ENCODE measurements around the gene CCNYL1. TPM values are rescaled to one million over a fixed set of nuclear protein-coding genes. Genes with fewer than 3 reads are reported as not detected.
A peak's percentile ranks its signal among the peaks of the same experiment; 100 is the strongest.
"Not testable (repeated sequence)": the region's sequence is repeated elsewhere in the genome, so short reads cannot be mapped to it uniquely, and the experiment has no call there.

The CCNYL1 gene
- polyA plus RNA-seq, 3 donors = 4.1 to 10.6 (median 4.6) TPM

DNA sequence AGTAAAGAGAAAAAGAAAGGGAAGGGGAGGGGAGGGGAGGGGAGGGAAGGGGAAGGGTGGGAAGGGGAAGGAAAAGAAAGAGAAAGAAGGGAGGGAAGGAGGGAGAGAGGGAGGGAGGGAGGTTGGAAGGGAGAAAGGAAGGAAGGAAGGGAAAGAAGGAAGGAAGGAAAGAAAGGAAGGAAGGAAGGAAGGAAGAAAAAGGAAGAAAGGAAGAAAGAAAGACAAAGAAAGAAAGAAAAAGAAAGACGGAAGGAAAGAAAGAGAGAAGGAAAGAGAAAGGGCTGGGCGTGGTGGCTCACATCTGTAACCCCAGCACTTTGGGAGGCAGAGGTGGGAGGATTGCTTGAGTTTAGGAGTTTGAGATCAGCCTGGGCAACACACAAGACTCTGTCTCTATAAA, 24.6 kb upstream of the CCNYL1 start:
- Histone ChIP-seq H3K9me3 (replicated peaks in 1 of 2; ENCODE audit: control insufficient read depth in 1 of 2, insufficient read depth in 1 of 2, low read length in 2 of 2) (no peaks in the 10 kb centered on the region), H3K9ac (ENCODE audit: insufficient read depth, low read length, poor library complexity, severe bottlenecking) (no peak overlapping the region), H3K36me3 (replicated peaks in 1 of 2; ENCODE audit: control insufficient read depth in 1 of 2, insufficient read depth in 2 of 2, low read length in 2 of 2) (no peaks in the 10 kb centered on the region), H3K4me2 (replicated peaks; ENCODE audit: extremely low read depth, low read length, poor library complexity, severe bottlenecking) (no peak overlapping the region), H3K79me2 (ENCODE audit: insufficient read depth, low read length) (no peaks in the 10 kb centered on the region), H3K4me3 (replicated peaks in 1 of 3; ENCODE audit: low read depth in 2 of 3, low read length in 3 of 3) (no peak overlapping the region), H4K20me1 (ENCODE audit: insufficient read depth, low read length) (no peaks in the 10 kb centered on the region), H3K27ac (ENCODE audit: low read depth in 1 of 2, low read length in 2 of 2) (no peak overlapping the region), H3K27me3 (ENCODE audit: control insufficient read depth in 2 of 2, insufficient read depth in 2 of 2, low read length in 2 of 2) (no peaks in the 10 kb centered on the region), H2AFZ (ENCODE audit: insufficient read depth, low read depth, low read length, poor library complexity, severe bottlenecking) (no peak overlapping the region), H3K4me1 (ENCODE audit: control insufficient read depth in 1 of 2, insufficient read depth in 2 of 2, low read length in 2 of 2) (peaks cover 13% of the 10 kb centered on the region in 2 donors)
- Mint-ChIP-seq H3K27ac (peak overlapping the region in 2 of 7 donors; percentile 13 to 40), H3K4me1 (peaks cover 15% of the 10 kb centered on the region), H3K27me3 (ENCODE audit: low read depth in 3 of 3) (peaks cover 0 to 1% (median 0%) of the 10 kb centered on the region in 3 donors), H3K36me3 (no peaks in the 10 kb centered on the region), H3K9me3 (peaks cover 0 to 2% (median 0%) of the 10 kb centered on the region in 7 donors), H3K4me3 (no peak overlapping the region)
- intact Hi-C loops (cut with micrococcal nuclease) = no loop called here
- TF ChIP-seq, protein P1, sequence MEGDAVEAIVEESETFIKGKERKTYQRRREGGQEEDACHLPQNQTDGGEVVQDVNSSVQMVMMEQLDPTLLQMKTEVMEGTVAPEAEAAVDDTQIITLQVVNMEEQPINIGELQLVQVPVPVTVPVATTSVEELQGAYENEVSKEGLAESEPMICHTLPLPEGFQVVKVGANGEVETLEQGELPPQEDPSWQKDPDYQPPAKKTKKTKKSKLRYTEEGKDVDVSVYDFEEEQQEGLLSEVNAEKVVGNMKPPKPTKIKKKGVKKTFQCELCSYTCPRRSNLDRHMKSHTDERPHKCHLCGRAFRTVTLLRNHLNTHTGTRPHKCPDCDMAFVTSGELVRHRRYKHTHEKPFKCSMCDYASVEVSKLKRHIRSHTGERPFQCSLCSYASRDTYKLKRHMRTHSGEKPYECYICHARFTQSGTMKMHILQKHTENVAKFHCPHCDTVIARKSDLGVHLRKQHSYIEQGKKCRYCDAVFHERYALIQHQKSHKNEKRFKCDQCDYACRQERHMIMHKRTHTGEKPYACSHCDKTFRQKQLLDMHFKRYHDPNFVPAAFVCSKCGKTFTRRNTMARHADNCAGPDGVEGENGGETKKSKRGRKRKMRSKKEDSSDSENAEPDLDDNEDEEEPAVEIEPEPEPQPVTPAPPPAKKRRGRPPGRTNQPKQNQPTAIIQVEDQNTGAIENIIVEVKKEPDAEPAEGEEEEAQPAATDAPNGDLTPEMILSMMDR (IDR thresholded peaks at IDR 0.05) = no peak
- DNase-seq = no peak
- WGBS (ENCODE audit: insufficient coverage) = 33% methylated on average over 1 of the region's 2 CpGs

- Mint-ChIP-seq H3K4me3 (no peak overlapping the region), H3K4me1 (peaks cover 29% of the 10 kb centered on the region), H3K9me3 (peaks cover 0 to 2% (median 0%) of the 10 kb centered on the region in 7 donors), H3K27ac (peak overlapping the region in 1 of 7 donors; percentile 52), H3K36me3 (no peaks in the 10 kb centered on the region), H3K27me3 (ENCODE audit: low read depth in 3 of 3) (no peaks in the 10 kb centered on the region)
- no peak overlapping the region for H3K9ac ChIP-seq (ENCODE audit: insufficient read depth, low read length, poor library complexity, severe bottlenecking)
- no peaks in the 10 kb centered on the region for H3K79me2 ChIP-seq (ENCODE audit: insufficient read depth, low read length)
- no peak overlapping the region for H3K27ac ChIP-seq (ENCODE audit: low read depth in 1 of 2, low read length in 2 of 2)
- no peaks in the 10 kb centered on the region for H4K20me1 ChIP-seq (ENCODE audit: insufficient read depth, low read length)
- TF ChIP-seq, protein P1 (IDR thresholded peaks at IDR 0.05) = no peak
- H3K27me3 ChIP-seq (ENCODE audit: control insufficient read depth in 2 of 2, insufficient read depth in 2 of 2, low read length in 2 of 2) = no peaks in the 10 kb centered on the region
- intact Hi-C loops (cut with micrococcal nuclease) = no loop called here
- no peak overlapping the region for H3K4me2 ChIP-seq (replicated peaks; ENCODE audit: extremely low read depth, low read length, poor library complexity, severe bottlenecking)
- DNase-seq = no peak
- H3K36me3 ChIP-seq (replicated peaks in 1 of 2; ENCODE audit: control insufficient read depth in 1 of 2, insufficient read depth in 2 of 2, low read length in 2 of 2) = no peaks in the 10 kb centered on the region
- H3K9me3 ChIP-seq (replicated peaks in 1 of 2; ENCODE audit: control insufficient read depth in 1 of 2, insufficient read depth in 1 of 2, low read length in 2 of 2) = no peaks in the 10 kb centered on the region
- H3K4me1 ChIP-seq (ENCODE audit: control insufficient read depth in 1 of 2, insufficient read depth in 2 of 2, low read length in 2 of 2) = peaks cover 25 to 26% of the 10 kb centered on the region in 2 donors
- no peak overlapping the region for H2AFZ ChIP-seq (ENCODE audit: insufficient read depth, low read depth, low read length, poor library complexity, severe bottlenecking)
- H3K4me3 ChIP-seq (replicated peaks in 1 of 3; ENCODE audit: low read depth in 2 of 3, low read length in 3 of 3) = no peak overlapping the region
Observed at GRCh38 chr2:207688597-207688996, 22.8 kb upstream of the CCNYL1 start.

DNA sequence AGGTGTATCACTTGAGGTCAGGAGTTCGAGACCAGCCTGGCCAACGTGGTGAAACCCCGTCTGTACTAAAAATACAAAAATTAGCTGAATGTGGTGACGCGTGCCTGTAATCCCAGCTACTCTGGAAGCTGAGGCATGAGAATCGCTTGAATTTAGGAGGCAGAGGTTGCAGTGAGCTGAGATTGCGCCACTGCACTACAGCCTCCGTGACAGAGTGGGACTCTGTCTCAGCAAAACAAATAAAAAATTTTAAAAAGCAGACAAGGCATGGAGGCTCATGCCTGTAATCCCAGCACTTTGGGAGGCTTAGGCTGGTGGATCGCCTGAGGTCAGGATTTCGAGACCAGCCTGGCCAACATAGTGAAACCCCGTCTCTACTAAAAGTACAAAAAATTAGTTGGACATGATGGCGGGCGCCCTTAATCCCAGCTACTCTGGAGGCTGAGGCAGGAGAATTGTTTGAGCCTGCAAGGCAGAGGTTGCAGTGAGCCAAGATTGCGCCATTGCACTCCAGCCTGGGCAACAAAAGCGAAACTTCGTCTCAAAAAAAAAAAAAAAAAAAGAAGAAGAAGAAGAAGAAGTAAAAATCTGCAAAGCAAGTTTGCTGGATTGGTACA, 20.5 kb upstream of the CCNYL1 start:
- H3K79me2 ChIP-seq (ENCODE audit: insufficient read depth, low read length) = not testable (repeated sequence)

More for the DNA sequence above, 20.5 kb upstream of the CCNYL1 start:
- Histone ChIP-seq H3K4me1 (ENCODE audit: control insufficient read depth in 1 of 2, insufficient read depth in 2 of 2, low read length in 2 of 2) (peaks cover 25 to 26% of the 10 kb centered on the region in 2 donors), H3K4me3 (replicated peaks in 1 of 3; ENCODE audit: low read depth in 2 of 3, low read length in 3 of 3) (peak overlapping the region in 1 of 3 experiments; percentile 16), H3K27ac (ENCODE audit: low read depth in 1 of 2, low read length in 2 of 2) (peak overlapping the region; percentile 64 to 74), H2AFZ (ENCODE audit: insufficient read depth, low read depth, low read length, poor library complexity, severe bottlenecking) (peak overlapping the region; percentile 65), H3K4me2 (replicated peaks; ENCODE audit: extremely low read depth, low read length, poor library complexity, severe bottlenecking) (peak overlapping the region; percentile 21)
- H3K27me3 ChIP-seq (ENCODE audit: control insufficient read depth in 2 of 2, insufficient read depth in 2 of 2, low read length in 2 of 2); H3K4me3 Mint-ChIP-seq; H3K36me3 Mint-ChIP-seq; H3K9me3 ChIP-seq (replicated peaks in 1 of 2; ENCODE audit: control insufficient read depth in 1 of 2, insufficient read depth in 1 of 2, low read length in 2 of 2); H4K20me1 ChIP-seq (ENCODE audit: insufficient read depth, low read length); H3K9me3 Mint-ChIP-seq; H3K36me3 ChIP-seq (replicated peaks in 1 of 2; ENCODE audit: control insufficient read depth in 1 of 2, insufficient read depth in 2 of 2, low read length in 2 of 2); H3K9ac ChIP-seq (ENCODE audit: insufficient read depth, low read length, poor library complexity, severe bottlenecking); intact Hi-C loops (cut with micrococcal nuclease); H3K27me3 Mint-ChIP-seq (ENCODE audit: low read depth in 3 of 3): not testable (repeated sequence)
- H3K4me1 Mint-ChIP-seq = peaks cover 39% of the 10 kb centered on the region
- peak overlapping the region; percentile 57 to 90 (median 86) for H3K27ac Mint-ChIP-seq
- peak in 2 of 3 donors; percentile 20 to 48 for DNase-seq
- WGBS (ENCODE audit: insufficient coverage) = 66% methylated on average over 11 of the region's 16 CpGs
